Body of pancreas (tissue), 4 donors: Measurements from ENCODE around the gene SMAP1.

ENCODE experiments used
- POLR2A ChIP-seq, 3 donors: fragments of 450-650 bp; IDR thresholded peaks; one replicate each; pipeline ENCODE4 v1.6.1; 2016; ENCODE audit warnings: antibody characterized with exemption in 3 of 3, mild to moderate bottlenecking in 2 of 3
- TF ChIP-seq, protein P1 (sequence below), 7 experiments: fragments of 450-650 bp in 4 of 7; fragments of 200-600 bp in 3 of 7; sonication (generic) in 3 of 7; IDR thresholded peaks; one replicate each; pipeline ENCODE4 v1.5.1; 2016 to 2019; ENCODE audit warnings: antibody characterized with exemption in 7 of 7

DNA sequence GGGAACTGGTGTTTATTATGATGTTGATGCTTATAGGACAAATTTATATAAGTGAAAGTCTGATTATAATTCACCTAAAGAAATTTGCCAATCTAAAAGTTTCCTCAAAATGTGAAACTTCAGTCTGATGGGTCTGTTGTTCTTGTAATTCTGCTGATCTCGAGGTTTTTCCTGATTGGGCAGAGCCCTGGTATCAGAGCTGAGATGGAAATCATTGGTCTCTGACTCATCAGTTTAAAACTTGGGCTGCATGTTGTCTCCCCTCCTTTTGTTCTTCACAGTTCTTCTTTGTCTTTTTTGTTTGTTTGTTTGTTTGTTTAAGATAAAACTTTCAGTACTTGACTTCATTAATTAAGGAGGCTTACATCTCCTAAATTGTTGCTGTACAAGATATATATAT, 5.9 kb downstream of the SMAP1 start:
- TF ChIP-seq, protein P1, sequence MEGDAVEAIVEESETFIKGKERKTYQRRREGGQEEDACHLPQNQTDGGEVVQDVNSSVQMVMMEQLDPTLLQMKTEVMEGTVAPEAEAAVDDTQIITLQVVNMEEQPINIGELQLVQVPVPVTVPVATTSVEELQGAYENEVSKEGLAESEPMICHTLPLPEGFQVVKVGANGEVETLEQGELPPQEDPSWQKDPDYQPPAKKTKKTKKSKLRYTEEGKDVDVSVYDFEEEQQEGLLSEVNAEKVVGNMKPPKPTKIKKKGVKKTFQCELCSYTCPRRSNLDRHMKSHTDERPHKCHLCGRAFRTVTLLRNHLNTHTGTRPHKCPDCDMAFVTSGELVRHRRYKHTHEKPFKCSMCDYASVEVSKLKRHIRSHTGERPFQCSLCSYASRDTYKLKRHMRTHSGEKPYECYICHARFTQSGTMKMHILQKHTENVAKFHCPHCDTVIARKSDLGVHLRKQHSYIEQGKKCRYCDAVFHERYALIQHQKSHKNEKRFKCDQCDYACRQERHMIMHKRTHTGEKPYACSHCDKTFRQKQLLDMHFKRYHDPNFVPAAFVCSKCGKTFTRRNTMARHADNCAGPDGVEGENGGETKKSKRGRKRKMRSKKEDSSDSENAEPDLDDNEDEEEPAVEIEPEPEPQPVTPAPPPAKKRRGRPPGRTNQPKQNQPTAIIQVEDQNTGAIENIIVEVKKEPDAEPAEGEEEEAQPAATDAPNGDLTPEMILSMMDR (IDR thresholded peaks at IDR 0.05), result no peak
- TF ChIP-seq POLR2A (IDR thresholded peaks at IDR 0.05), result no peak
